EH (cell line): ENCODE measurements around the gene MRPS30.
A peak's percentile ranks its signal among the peaks of the same experiment; 100 is the strongest.
"Not testable (repeated sequence)": the region's sequence is repeated elsewhere in the genome, so short reads cannot be mapped to it uniquely, and the experiment has no call there.

Experiments
- DNase-seq: peaks from one replicate; pipeline ENCODE4 v3.0.0-alpha.2; 2015; ENCODE audit warnings: low read depth

MRPS30 gene

DNA sequence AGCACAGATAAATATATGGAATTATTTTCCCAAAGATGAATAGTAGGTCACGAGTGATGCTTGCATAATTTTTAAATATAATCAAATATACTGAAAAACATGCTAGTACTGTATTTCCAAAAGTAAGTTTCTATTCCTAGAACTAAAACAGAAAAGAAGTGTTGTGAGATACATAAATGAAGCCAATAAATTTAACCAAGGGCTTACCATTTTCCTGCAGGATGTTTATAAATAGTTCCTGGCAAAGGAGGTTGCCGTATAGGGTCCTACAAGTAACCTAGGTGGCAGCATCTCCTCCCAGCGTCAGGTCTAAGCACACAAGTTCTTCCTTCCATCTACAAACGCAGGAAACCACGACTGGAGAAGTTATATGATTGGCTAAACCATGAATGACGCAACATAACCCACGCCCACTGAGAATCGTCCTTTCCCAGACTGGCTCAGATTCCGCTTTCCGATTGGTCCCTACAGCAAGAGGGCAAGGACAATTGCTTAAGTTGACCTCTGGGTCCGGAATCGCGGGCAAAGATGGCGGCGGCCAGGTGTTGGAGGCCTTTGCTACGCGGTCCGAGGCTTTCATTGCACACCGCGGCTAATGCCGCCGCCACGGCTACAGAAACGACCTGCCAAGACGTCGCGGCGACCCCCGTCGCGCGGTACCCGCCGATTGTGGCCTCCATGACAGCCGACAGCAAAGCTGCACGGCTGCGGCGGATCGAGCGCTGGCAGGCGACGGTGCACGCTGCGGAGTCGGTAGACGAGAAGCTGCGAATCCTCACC is at the start of gene MRPS30:
Gene MRPS30 (plus strand): TSS at position 513 of the 780 bp plus-strand sequence. CDS start 16 bp downstream, at position 529.
- peak; percentile 98 for DNase-seq

DNA sequence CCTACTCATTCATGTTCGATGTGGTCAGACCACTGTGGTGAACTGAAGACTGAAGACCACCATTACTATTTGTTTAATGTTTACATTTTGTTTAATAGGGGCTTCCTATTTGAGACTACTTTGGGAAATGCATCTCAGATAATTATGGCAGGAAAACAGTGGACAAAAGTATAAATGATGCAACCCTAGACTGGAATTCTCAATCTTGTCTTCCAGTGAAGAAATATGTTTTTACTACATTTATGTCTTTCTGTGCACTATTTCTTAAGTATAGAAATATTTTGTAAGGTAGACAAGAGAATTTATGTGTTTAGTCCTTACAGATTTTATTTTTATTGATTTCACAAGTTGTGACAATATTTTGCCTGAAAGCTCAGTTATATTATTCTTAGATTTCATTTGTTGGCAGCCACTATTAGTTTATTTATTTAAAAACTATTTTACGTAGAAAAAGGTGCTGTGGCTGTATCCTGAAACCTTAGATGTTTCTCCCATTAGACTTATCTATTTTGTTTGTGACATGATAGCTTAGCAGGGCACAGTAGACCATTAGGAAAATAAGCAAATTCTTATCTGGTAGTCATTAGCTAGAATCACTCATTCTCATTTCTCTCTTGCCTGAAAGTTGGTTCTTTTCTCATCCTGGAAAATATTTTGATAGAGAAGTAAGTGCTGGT is 39.4 kb upstream of the MRPS30 start:
- DNase-seq = no peak

DNA sequence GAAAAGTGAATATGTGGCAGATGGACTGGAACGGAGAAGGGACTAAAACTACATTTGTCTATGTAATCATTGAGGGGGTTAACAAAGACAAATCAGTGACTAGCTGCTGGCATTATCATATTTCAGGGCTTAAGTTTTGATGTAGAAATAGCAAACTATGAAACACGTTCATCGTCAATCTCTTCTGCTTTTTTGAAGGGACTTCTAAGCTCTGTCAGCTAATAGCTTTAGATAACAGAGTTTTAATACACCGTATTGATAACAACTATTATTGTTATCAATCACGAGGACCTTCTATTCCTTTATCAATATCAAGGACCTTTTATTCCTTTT is 38.9 kb upstream of the MRPS30 start:
- no peak for DNase-seq

DNA sequence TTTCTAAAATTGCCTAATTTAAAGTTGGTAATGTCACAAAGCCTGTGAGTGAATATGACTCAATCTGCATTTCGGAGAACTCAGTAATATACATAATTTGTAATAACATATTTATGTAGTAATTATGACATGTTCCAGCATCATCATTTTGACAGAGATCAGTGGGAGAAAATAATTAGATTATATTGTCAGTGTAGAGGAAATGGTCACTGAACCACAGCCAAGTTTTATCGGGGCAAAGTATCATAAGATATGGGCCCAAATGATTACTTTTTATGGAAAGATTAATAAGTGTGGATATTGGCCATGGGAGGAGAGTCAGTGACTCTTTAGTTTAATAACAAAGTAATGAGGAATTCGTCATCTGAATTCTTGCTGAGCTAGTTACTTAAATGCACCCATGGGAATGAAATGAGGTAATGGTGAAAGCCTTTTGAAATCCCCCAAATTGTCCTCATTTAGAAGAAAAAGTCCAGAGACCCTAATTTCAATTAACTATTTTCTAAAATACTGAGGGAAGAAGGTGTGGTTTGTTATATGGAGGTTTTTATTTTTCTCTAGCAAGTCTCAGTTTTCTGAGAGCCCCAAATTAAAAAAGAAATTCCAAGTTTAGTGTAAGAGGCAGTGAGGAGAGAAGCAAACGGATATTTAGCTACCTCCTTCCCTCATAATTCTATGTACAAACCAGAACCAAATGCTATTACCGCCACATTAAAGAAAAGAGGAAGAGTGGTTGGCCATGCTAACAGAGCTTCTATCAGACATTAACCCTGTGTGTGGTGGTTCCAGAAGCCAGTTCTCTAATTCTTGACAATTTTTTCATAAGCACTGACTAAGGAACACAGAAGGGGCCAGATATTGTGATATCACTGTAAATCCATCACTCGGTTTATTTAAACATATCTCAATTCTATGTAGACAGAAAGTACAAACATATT is 37.7 kb upstream of the MRPS30 start:
- DNase-seq = no peak

DNA sequence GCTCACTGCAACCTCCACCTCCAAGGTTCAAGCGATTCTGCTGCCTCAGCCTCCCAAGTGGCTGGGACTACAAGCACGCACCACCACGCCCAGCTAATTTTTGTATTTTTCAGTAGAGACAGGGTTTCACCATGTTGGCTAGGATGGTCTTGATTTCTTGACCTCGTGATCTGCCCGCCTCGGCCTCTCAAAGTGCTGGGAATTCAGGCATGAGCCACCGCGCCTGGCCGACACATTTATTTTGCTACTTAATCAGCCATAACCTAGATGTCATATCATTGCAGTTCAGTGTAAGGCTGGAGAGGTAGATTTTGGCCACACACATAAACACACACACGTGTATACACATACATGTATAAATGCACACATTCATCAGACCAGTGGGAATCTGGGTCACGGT is 36.4 kb upstream of the MRPS30 start:
- DNase-seq = not testable (repeated sequence)

DNA sequence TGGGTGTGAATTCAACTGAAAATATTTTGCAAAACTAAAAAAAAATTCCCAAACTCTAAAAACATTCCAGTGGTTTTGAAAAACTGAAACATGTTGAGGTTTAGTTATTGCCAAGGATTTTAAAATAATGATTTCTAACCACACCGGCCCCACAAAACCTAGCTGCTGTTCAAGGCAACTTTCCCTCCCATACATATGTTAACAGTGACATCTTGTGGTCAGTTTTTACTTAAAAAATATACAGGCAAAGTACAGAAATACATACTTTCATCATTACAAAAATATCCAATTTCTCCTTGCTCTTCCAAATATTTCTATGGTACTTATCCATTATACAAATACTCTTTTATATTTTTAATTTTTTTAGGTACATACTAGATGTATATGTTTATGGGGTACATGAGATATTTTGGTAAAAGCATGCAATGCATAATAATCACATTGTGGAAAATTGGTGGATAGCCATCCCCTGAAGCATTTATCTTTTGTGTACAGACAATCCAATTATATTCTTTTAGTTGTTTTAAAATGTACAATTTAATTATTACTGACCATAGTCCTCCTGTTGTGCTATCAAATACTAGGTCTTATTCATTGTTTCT is 34.4 kb upstream of the MRPS30 start:
- DNase-seq = peak; percentile 49

DNA sequence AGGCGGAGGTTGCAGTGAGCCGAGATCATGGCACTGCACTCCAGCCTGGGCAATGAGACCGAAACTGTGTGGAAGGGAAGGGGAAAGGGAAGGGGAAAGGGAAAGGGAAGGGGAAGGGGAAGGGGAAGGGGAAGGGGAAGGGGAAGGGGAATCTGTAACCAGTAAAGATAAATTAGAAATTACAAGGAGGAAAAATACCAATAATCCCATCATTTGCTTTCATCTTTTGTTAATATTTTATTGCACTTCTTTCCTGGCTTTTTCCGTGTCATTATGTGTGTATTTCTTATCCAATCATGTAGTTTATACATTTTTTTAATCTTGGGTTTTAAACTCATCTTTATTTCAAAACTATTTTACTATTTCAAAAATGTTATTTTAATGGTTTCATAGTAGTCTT is 29.6 kb upstream of the MRPS30 start:
- no peak for DNase-seq

DNA sequence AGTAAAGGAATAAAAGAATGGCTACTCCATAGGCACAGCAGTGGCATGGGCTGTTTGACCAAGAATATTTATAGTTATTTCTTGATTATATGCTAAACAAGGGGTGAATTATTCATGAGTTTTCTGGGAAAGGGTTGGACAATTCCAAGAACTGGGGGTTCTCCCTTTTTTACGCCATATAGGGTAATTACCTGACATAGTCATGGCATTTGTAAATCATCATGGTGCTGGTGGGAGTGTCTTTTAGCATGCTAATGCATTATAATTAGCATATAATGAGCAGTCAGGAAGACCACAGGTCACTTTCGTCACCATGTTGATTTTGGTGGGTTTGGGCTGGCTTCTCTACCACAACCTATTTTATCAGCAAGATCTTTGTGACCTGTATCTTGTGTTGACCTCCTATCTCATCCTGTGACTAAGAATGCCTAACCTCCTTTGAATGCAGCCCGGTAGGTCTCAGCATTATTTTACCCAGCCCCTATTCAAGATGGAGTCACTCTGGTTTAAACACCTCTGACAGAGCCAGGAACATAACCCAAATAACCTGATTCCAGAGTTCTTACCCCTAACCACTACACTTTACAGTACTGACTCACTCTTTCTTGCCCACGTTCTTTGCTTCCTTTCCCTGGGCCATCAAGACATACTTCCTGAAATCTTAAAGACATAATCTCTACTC is 25.0 kb upstream of the MRPS30 start:
- DNase-seq = no peak

DNA sequence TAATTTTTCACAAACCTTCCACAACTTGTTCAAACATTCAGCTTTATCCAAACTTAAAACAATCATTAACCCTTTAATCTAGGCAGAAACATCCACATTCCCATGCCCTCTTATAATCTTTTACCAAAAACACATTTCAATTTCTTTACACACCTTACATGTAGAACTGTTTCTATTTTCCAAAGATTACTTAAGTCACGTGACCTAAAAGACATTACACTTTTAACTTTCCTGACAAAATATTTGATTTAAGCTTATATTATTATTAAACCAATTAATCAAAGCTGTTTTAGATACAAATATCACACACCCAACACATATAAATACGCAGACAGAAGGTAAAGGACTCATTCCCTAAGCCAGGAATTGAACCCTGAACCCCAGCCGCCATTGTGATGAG is 21.0 kb upstream of the MRPS30 start:
- DNase-seq = no peak

DNA sequence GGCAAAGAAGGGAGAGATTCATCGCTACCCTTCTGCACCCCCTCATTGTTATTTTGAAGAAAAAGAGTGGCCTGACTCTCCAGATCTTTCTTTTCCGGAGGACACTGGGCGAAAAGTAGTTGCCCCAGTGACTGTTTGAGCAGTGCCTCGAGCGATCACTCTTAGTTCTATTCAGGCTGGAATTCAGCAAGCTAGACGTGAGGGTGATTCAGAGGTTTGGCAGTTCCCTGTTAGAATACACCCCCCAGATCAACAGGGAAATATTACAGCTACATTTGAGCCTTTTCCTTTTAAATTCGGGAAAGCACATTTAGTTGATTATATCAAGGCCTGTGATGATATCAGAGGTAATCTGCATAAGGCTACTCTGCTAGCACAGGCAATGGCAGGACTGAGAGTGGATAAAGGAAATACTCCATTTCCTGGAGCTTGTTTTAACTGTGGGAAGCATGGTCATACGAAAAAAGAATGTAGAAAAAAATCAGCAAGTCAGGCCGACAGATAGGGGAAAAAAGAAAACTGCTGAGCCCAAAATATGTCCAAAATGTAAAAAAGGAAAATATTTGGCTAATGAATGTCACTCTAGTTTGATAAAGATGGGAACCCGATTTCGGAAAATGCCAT is 19.3 kb upstream of the MRPS30 start:
- peak; percentile 39 for DNase-seq

DNA sequence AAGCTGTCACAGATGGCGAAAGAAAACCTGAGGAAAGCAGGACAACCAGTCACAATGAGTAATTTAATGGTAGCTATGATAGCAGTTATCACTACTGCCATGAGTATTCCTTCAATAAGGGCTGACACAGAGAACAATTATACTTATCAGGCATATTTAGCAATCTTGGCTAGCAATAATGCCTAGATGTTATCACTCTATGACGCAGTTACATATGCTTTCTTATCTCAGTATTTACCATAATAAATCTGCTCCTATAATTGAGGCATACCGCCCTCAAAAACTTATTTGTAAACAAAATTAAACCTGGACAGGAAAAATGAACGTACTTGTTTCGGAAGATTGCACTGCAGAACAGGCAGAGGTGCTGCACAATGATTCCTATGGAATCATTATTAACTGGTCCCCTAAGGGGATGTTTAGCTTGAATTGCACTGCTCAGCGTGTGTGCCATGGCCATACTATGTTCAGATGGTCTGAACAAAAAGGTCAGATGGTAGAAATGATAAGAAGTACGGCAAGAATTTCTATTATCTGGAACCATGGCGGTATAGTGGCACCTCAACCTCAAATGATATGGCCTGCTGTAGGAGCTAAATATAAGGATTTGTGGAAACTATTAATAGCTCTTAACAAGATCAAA is 16.6 kb upstream of the MRPS30 start:
- not testable (repeated sequence) for DNase-seq

DNA sequence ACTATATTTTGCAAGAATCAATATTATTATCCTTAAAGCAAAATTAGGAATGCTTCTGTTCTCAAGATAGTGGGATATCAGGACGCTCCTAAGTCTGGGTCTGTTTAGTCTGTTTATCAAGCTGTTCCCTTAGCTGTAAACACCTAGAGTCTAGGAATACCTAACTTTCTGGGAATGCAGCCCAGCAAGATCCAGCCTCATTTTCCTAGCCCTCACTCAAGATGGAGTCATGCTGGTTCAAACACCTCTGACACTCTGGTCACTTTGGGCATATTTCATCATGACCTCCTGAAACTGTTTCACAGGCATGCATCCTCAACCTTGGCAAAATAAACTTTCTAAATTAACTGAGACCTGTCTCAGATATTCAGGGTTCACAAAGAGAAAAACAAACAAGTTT is 14.4 kb upstream of the MRPS30 start:
- no peak for DNase-seq

DNA sequence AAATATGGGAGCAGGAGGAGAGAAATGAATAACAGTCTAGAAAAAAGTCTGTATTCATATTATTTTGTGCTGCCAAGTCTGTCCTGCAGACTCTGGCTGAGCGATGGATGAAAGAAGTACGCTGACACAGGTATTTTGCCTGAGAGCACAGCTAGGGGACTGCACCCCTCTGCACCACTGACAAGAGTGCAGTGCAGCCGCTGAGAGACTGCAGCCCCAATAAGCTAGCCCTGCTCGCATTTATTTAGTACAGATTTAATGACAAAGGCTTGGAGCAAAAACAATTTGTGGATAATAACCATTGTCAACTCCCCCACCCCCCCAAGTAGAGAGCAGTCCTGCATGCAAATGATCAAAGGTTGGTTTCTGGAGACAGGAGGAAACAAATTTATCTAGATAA is 13.3 kb upstream of the MRPS30 start:
- no peak for DNase-seq

DNA sequence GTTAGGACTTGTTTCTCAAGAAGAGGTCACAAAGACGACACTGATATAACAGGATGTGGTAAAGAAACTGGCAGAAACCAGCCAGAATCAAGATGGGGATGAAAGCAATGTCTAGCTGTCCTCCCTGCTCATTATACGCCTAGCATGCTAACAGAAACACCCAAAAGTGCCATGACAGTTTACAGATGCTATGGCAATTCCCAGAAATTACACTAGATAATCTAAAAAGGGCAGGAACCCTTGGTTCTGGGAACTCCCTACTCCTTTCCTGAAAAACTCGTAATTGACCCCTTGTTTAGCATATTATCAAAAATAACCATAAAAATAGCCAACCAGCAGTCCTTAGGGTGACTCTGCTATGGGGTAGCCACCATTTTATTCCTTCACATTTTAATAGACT is 10.9 kb upstream of the MRPS30 start:
- DNase-seq = no peak

DNA sequence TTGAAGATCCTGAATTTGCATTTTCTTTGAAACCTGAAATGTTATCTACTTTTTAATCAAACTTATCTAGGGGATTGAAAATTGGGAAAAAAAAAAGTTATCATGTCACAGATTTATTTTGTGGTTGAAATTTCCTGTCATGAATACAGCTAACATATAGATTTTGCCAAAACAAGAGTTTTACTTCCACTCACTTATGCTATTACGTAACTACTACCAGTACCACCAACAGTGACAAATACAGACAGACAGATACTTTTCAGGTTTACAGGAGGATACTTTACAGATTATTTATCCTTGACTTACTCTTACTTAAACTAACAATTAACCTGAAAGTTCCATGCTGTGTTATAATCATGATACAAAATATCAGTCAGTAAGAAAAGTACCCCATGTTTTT is 6.8 kb upstream of the MRPS30 start:
- no peak for DNase-seq

DNA sequence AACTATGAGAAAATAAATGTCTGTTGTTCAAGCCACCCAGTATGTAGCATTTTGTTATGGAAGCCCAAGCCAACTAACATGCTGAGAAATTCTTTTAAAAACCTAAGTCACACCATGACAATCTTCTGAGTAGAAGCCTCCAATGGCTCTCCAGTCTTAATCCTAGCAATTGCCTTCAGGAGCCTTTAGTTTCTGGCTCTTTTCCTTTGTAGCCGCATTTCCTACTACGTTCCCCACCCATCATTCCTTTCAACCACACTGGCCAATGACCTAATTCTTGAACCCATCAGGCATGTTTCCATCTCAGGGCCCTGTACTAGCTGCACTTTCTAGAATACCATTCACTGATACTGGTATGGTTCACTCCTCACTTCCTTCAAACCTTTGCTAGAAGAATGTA is 2.1 kb upstream of the MRPS30 start:
- DNase-seq = no peak

DNA sequence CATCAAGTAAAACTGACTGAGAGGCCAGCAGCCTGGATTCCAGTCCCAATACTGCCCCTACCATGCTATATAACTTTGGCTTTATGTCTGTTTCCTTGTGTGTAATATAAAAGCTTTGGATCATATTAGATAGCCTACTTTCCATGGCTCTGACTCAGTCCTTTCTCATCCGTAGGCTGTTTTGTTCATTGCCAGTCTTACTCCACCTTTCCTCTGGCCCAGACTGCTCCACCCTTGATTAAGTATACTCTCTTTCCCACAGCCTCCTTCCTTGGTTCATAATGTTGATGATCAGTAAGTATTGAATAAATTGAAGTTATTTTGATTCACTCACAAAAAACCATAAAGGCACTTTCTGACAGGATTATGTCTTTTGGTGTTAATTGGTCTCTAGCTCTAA is 1.5 kb upstream of the MRPS30 start:
- no peak for DNase-seq

DNA sequence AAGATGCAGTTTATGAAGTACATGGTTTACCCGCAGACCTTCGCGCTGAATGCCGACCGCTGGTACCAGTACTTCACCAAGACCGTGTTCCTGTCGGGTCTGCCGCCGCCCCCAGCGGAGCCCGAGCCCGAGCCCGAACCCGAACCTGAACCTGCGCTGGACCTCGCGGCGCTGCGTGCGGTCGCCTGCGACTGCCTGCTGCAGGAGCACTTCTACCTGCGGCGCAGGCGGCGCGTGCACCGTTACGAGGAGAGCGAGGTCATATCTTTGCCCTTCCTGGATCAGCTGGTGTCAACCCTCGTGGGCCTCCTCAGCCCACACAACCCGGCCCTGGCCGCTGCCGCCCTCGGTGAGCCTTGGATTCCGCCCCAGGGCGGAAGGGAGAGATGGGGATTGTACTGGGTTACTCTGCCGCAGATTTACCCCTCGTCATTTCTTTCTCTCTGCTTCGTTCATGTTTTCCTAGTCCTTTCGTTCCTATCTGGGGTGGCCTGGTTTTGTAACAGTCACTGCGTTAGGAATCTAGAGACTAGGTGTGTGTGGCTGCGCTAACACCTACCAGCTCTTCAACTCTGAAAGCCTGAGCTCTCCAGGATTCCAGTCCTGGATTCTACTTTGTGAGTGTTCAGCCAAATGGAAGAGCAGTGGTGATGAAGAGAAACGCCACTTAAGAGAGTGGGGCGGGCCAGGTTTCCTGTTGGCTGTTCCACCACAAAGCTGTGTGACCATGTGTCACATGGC is 638 bp downstream of the MRPS30 start:
- peak; percentile 60 for DNase-seq

DNA sequence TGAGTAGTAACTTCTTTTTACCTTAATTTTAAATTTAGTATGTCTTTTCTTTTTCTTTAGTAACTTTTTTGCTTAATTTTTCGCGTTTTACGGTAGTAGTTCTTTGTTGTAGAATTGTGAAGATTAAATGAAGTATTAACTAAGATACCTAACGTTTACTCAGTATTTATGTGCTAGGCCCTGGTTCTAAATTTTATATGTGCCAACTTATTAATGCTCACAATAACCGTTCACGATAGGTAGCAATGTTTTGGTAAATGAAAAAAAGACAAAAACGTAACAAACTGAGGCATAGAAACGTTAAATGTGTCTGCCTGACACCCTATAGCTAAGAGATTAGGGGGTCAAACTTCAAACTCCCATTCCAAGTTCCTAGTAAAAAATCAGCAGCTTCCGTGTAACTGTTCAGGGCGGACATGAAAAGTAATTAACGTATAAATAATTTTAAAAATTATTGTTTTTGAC is 1.2 kb downstream of the MRPS30 start:
- DNase-seq = no peak

DNA sequence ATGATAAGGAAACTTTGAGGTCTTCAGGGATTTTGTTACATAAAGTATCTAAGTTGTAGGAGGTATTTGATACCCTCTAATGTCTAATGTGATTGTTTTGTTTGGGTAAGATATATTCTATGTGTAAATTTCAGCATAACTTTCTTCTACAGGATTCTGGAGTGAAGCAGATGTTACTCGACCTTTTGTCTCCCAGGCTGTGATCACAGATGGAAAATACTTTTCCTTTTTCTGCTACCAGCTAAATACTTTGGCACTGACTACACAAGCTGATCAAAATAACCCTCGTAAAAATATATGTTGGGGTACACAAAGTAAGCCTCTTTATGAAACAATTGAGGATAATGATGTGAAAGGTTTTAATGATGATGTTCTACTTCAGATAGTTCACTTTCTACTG is 6.0 kb downstream of the MRPS30 start:
- no peak for DNase-seq
